ENCODE data around the gene ANO2.

Gene ANO2

GRCh38 chr12:5614256-5614655, 330.8 kb downstream of the ANO2 start:
- Histone ChIP-seq H3K9ac (ENCODE audit: low read depth, low read length, poor library complexity) (no peak overlapping the region), H2BK15ac (ENCODE audit: low read length) (no peak overlapping the region), H3K27ac (replicated peaks; ENCODE audit: low read length) (no peak overlapping the region), H3K18ac (ENCODE audit: low read length) (no peak overlapping the region), H3K79me1 (ENCODE audit: low read depth, low read length) (no peaks in the 10 kb centered on the region), H3K4me1 (ENCODE audit: control insufficient read depth in 2 of 2, insufficient read depth in 1 of 2, low read depth in 1 of 2, low read length in 2 of 2) (peaks cover 0 to 2% of the 10 kb centered on the region in 2 donors), H2BK12ac (ENCODE audit: low read length) (no peak overlapping the region), H3K14ac (ENCODE audit: low read length) (no peak overlapping the region), H2BK5ac (ENCODE audit: low read length) (no peak overlapping the region), H4K8ac (ENCODE audit: low read depth, low read length) (no peak overlapping the region), H3K27me3 (ENCODE audit: control insufficient read depth in 3 of 3, insufficient read depth in 3 of 3, low read depth in 1 of 3, low read length in 3 of 3) (no peaks in the 10 kb centered on the region), H3K4me3 (ENCODE audit: low read length in 2 of 2) (no peak overlapping the region), H2AFZ (ENCODE audit: low read length) (no peak overlapping the region), H3K36me3 (replicated peaks in 1 of 2; ENCODE audit: control insufficient read depth in 2 of 2, insufficient read depth in 2 of 2, low read length in 2 of 2) (no peaks in the 10 kb centered on the region), H3K9me3 (replicated peaks in 1 of 2; ENCODE audit: control insufficient read depth in 2 of 2, insufficient read depth in 1 of 2, low read depth in 1 of 2, low read length in 2 of 2) (no peaks in the 10 kb centered on the region), H3K23ac (ENCODE audit: low read depth, low read length, poor library complexity) (no peak overlapping the region), H3K4ac (ENCODE audit: low read length) (no peak overlapping the region), H3K4me2 (ENCODE audit: insufficient read depth, low read length, poor library complexity, severe bottlenecking) (no peak overlapping the region), H2BK120ac (ENCODE audit: low read depth, low read length) (no peak overlapping the region), H4K91ac (ENCODE audit: low read depth, low read length, poor library complexity) (no peak overlapping the region), H2AK5ac (ENCODE audit: low read depth, low read length) (no peak overlapping the region)
- DNase-seq (ENCODE audit: low spot score) = no peak
- WGBS, 2 donors (ENCODE audit: extremely low coverage in 2 of 2, insufficient read length in 2 of 2, insufficient replicate concordance in 1 of 2) = no CpG with 5 or more reads among the region's 1 CpG

- Histone ChIP-seq H3K9ac (ENCODE audit: low read depth, low read length, poor library complexity) (no peak overlapping the region), H3K27me3 (ENCODE audit: control insufficient read depth in 3 of 3, insufficient read depth in 3 of 3, low read depth in 1 of 3, low read length in 3 of 3) (no peaks in the 10 kb centered on the region), H4K8ac (ENCODE audit: low read depth, low read length) (no peak overlapping the region), H3K14ac (ENCODE audit: low read length) (no peak overlapping the region), H3K18ac (ENCODE audit: low read length) (no peak overlapping the region), H2BK5ac (ENCODE audit: low read length) (no peak overlapping the region), H2BK15ac (ENCODE audit: low read length) (no peak overlapping the region), H3K27ac (replicated peaks; ENCODE audit: low read length) (no peak overlapping the region), H3K23ac (ENCODE audit: low read depth, low read length, poor library complexity) (no peak overlapping the region), H2AK5ac (ENCODE audit: low read depth, low read length) (no peak overlapping the region), H2AFZ (ENCODE audit: low read length) (no peak overlapping the region), H3K4ac (ENCODE audit: low read length) (no peak overlapping the region), H2BK120ac (ENCODE audit: low read depth, low read length) (no peak overlapping the region), H2BK12ac (ENCODE audit: low read length) (no peak overlapping the region), H3K36me3 (replicated peaks in 1 of 2; ENCODE audit: control insufficient read depth in 2 of 2, insufficient read depth in 2 of 2, low read length in 2 of 2) (no peaks in the 10 kb centered on the region), H4K91ac (ENCODE audit: low read depth, low read length, poor library complexity) (no peak overlapping the region), H3K4me1 (ENCODE audit: control insufficient read depth in 2 of 2, insufficient read depth in 1 of 2, low read depth in 1 of 2, low read length in 2 of 2) (peaks cover 0 to 2% of the 10 kb centered on the region in 2 donors), H3K4me2 (ENCODE audit: insufficient read depth, low read length, poor library complexity, severe bottlenecking) (no peak overlapping the region), H3K4me3 (ENCODE audit: low read length in 2 of 2) (no peak overlapping the region), H3K79me1 (ENCODE audit: low read depth, low read length) (no peaks in the 10 kb centered on the region), H3K9me3 (replicated peaks in 1 of 2; ENCODE audit: control insufficient read depth in 2 of 2, insufficient read depth in 1 of 2, low read depth in 1 of 2, low read length in 2 of 2) (no peaks in the 10 kb centered on the region)
- no CpG with 5 or more reads among the region's 14 CpGs for WGBS, 2 donors (ENCODE audit: extremely low coverage in 2 of 2, insufficient read length in 2 of 2, insufficient replicate concordance in 1 of 2)
- no peak for DNase-seq (ENCODE audit: low spot score)
Observed at GRCh38 chr12:5612556-5613410, 332.3 kb downstream of the ANO2 start.

- no peak overlapping the region for H4K91ac ChIP-seq (ENCODE audit: low read depth, low read length, poor library complexity)
- no peak overlapping the region for H2BK12ac ChIP-seq (ENCODE audit: low read length)
- no peaks in the 10 kb centered on the region for H3K27me3 ChIP-seq (ENCODE audit: control insufficient read depth in 3 of 3, insufficient read depth in 3 of 3, low read depth in 1 of 3, low read length in 3 of 3)
- no peak overlapping the region for H2BK5ac ChIP-seq (ENCODE audit: low read length)
- H2AFZ ChIP-seq (ENCODE audit: low read length) = no peak overlapping the region
- DNase-seq (ENCODE audit: low spot score) = no peak
- H3K23ac ChIP-seq (ENCODE audit: low read depth, low read length, poor library complexity) = no peak overlapping the region
- H2BK120ac ChIP-seq (ENCODE audit: low read depth, low read length) = no peak overlapping the region
- no peak overlapping the region for H2BK15ac ChIP-seq (ENCODE audit: low read length)
- H3K14ac ChIP-seq (ENCODE audit: low read length) = no peak overlapping the region
- H4K8ac ChIP-seq (ENCODE audit: low read depth, low read length) = no peak overlapping the region
- H3K9ac ChIP-seq (ENCODE audit: low read depth, low read length, poor library complexity) = no peak overlapping the region
- no peak overlapping the region for H3K4ac ChIP-seq (ENCODE audit: low read length)
- no CpG with 5 or more reads among the region's 5 CpGs for WGBS, 2 donors (ENCODE audit: extremely low coverage in 2 of 2, insufficient read length in 2 of 2, insufficient replicate concordance in 1 of 2)
- H3K9me3 ChIP-seq (replicated peaks in 1 of 2; ENCODE audit: control insufficient read depth in 2 of 2, insufficient read depth in 1 of 2, low read depth in 1 of 2, low read length in 2 of 2) = no peaks in the 10 kb centered on the region
- no peak overlapping the region for H3K27ac ChIP-seq (replicated peaks; ENCODE audit: low read length)
- H2AK5ac ChIP-seq (ENCODE audit: low read depth, low read length) = no peak overlapping the region
- peaks cover 2 to 6% of the 10 kb centered on the region in 2 donors for H3K4me1 ChIP-seq (ENCODE audit: control insufficient read depth in 2 of 2, insufficient read depth in 1 of 2, low read depth in 1 of 2, low read length in 2 of 2)
- no peaks in the 10 kb centered on the region for H3K79me1 ChIP-seq (ENCODE audit: low read depth, low read length)
- H3K4me2 ChIP-seq (ENCODE audit: insufficient read depth, low read length, poor library complexity, severe bottlenecking) = no peak overlapping the region
- H3K4me3 ChIP-seq (ENCODE audit: low read length in 2 of 2) = no peak overlapping the region
- no peaks in the 10 kb centered on the region for H3K36me3 ChIP-seq (replicated peaks in 1 of 2; ENCODE audit: control insufficient read depth in 2 of 2, insufficient read depth in 2 of 2, low read length in 2 of 2)
- no peak overlapping the region for H3K18ac ChIP-seq (ENCODE audit: low read length)
Observed at GRCh38 chr12:5611162-5611561, 333.9 kb downstream of the ANO2 start.

DNA sequence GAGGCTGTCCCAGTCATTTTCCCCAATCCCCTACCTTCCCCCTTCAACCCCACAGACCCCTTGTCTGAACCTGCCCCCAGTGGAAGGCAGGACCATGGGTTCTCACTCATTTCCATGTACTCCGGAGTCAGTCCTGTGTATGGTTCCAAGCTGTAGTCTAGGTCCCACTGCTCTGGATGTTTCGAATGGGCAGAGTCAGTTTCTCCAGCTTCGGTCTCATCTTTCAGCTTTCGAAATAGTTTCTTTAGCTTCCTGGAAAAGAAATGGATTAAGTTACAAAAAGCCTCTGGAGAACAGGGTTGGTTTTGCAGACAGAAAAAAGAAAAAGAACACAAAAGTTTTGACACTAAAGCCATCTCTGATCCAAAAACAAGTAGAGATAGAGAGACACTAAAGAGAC, 345.7 kb downstream of the ANO2 start:
- Histone ChIP-seq H3K9me3 (replicated peaks in 1 of 2; ENCODE audit: control insufficient read depth in 2 of 2, insufficient read depth in 1 of 2, low read depth in 1 of 2, low read length in 2 of 2) (no peaks in the 10 kb centered on the region), H2BK120ac (ENCODE audit: low read depth, low read length) (no peak overlapping the region), H4K8ac (ENCODE audit: low read depth, low read length) (no peak overlapping the region), H2BK12ac (ENCODE audit: low read length) (no peak overlapping the region), H4K91ac (ENCODE audit: low read depth, low read length, poor library complexity) (no peak overlapping the region), H3K9ac (ENCODE audit: low read depth, low read length, poor library complexity) (no peak overlapping the region), H2AK5ac (ENCODE audit: low read depth, low read length) (no peak overlapping the region), H3K4me1 (ENCODE audit: control insufficient read depth in 2 of 2, insufficient read depth in 1 of 2, low read depth in 1 of 2, low read length in 2 of 2) (no peaks in the 10 kb centered on the region), H3K14ac (ENCODE audit: low read length) (no peak overlapping the region), H3K27me3 (ENCODE audit: control insufficient read depth in 3 of 3, insufficient read depth in 3 of 3, low read depth in 1 of 3, low read length in 3 of 3) (no peaks in the 10 kb centered on the region), H3K36me3 (replicated peaks in 1 of 2; ENCODE audit: control insufficient read depth in 2 of 2, insufficient read depth in 2 of 2, low read length in 2 of 2) (no peaks in the 10 kb centered on the region), H3K4me2 (ENCODE audit: insufficient read depth, low read length, poor library complexity, severe bottlenecking) (no peak overlapping the region), H3K79me1 (ENCODE audit: low read depth, low read length) (no peaks in the 10 kb centered on the region), H3K23ac (ENCODE audit: low read depth, low read length, poor library complexity) (no peak overlapping the region), H3K4me3 (ENCODE audit: low read length in 2 of 2) (no peak overlapping the region), H2AFZ (ENCODE audit: low read length) (no peak overlapping the region), H2BK5ac (ENCODE audit: low read length) (no peak overlapping the region), H3K18ac (ENCODE audit: low read length) (no peak overlapping the region), H3K4ac (ENCODE audit: low read length) (no peak overlapping the region), H2BK15ac (ENCODE audit: low read length) (no peak overlapping the region), H3K27ac (replicated peaks; ENCODE audit: low read length) (no peak overlapping the region)
- WGBS, 2 donors (ENCODE audit: extremely low coverage in 2 of 2, insufficient read length in 2 of 2, insufficient replicate concordance in 1 of 2) = no CpG with 5 or more reads among the region's 4 CpGs
- no peak for DNase-seq (ENCODE audit: low spot score)
